ENCODE measurements around the gene IL21R.
"Not testable (repeated sequence)": the region's sequence is repeated elsewhere in the genome, so short reads cannot be mapped to it uniquely, and the experiment has no call there.

The IL21R gene

DNA sequence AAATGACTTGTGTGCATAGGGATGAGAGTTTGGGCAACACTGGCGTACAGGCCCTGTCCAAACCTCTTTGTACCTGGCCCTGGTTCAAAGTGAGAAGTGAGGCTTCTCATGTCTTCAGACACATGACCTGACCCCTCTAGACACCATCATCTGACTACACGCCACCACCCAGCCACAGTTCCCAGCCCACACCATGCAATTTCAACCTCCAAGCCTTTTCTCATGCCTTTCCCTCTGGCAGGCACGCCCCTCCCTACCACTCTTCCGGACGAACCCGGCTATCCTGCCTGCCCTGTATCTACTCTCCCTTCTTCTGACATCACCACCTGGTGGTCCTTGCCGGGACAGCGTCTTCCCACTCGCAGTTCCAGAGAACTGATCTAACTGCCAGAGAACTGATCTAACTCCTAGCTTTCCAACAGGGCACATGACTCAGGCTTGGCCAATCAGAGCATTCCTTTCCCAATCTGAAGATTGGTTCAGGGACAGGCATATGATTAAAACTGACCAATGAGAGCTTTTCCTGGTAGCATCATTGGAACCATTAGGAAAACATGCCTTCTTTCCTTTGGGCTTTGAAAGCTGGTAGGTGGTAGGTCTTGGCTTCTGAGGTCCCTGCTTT is 27.1 kb upstream of the IL21R start:
- DNase-seq (ENCODE audit: low read depth in 1 of 2, low spot score in 1 of 2): no peak

DNA sequence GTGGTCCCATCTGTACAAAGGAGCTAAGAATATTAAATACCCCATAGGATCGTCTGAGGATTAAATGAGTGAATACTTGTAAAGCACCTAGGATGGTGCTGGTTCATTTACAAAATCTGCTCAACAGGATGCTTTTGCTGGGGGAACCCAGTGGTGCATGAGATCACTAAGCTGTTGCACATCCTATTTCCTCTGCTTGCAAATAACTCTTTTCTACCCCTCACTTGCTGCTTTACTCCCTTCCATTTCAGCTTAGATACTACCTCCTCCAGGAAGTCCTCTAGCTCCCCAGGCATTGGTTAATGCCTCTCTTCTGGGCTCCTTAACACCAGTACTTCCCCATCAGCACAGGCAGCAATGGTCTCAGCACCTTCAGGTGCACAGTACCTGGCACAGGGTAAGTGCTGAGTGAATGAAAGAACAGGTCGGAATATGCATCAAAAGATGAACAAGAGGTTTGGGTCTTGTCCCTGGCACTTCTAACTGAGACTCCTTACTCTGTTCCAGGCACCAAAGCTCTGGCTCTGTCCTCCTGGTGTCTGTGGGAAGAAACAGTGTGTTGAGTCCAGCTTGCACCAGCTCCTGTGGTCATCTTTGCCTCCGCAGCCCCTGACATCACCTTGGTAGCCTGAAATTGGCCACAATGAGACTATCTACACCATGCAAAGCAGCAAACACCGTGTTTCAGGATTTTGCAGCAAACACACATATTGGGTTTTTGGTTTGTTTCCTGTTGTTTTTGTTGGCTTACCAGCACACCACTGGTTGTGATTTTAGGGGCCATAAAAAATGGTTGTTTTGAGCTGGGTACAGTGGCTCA is 24.1 kb upstream of the IL21R start:
- DNase-seq (ENCODE audit: low read depth in 1 of 2, low spot score in 1 of 2): no peak

DNA sequence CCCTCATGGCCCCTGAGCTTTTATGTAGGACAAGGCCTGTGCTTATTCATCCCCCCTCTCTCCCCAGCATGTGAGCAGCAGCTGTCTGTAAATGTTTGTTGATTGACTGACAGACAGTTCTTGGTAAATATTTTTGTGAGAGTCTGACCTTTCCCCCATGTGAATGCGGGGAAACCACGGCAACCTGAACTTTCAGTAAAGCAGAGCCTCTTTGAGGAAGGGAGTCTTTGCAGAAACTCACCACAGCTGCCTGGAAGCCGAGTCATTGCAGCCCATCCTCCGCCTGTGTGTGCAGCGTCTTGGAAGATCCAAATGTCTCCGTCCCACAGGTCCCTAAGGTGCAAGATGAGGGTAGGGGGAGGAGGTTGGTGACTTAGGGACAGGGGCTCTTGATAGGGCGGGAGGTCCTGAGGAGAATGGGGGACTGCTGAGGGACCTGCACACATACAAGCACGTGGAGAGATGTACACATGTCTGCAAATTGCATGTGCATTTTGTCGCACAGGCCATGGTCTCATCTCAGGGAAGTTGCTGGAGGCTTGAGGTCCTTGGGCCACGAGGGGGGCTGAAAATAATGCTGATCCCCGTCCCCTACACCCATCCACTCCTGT is 23.0 kb upstream of the IL21R start:
- no peak for DNase-seq (ENCODE audit: low read depth in 1 of 2, low spot score in 1 of 2)

DNA sequence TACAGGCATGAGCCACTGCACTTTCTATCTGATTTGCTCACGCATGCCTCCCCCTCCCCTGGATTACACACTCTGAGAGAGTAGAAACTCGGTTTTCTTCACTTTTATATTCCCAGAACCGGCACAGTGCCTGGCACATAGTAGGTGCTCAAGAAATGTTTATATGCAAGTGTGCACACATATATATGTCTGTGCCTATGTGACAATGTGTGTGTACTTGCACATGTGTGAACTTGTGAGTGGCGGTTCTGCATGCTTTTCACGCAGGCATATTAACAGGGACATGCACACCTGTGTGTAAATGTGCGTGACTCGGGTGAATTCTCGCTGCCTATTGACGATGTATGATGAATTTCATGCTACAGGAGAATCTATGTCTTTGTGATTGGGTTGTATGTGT is 22.1 kb upstream of the IL21R start:
- no peak for DNase-seq (ENCODE audit: low read depth in 1 of 2, low spot score in 1 of 2)

DNA sequence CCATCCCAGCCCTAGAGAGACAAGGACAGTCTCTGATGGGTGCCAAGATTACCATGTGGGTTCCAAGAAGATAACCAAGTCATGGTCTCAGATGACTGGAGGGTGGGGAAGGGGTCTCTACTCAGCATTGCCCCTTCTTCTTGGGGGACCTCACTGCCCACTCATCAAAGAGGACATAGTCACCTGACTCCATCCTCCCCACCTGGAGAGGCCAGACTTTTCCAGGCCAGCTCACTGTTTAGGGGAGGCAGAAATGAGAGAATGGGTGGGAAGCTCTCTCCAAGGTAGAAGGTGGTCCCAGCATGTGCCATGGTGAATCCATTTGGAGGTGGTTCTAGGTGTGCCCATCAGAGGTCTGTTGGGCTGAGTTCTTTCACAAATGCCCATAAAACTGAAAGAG is 20.7 kb upstream of the IL21R start:
- no peak for DNase-seq (ENCODE audit: low read depth in 1 of 2, low spot score in 1 of 2)

DNA sequence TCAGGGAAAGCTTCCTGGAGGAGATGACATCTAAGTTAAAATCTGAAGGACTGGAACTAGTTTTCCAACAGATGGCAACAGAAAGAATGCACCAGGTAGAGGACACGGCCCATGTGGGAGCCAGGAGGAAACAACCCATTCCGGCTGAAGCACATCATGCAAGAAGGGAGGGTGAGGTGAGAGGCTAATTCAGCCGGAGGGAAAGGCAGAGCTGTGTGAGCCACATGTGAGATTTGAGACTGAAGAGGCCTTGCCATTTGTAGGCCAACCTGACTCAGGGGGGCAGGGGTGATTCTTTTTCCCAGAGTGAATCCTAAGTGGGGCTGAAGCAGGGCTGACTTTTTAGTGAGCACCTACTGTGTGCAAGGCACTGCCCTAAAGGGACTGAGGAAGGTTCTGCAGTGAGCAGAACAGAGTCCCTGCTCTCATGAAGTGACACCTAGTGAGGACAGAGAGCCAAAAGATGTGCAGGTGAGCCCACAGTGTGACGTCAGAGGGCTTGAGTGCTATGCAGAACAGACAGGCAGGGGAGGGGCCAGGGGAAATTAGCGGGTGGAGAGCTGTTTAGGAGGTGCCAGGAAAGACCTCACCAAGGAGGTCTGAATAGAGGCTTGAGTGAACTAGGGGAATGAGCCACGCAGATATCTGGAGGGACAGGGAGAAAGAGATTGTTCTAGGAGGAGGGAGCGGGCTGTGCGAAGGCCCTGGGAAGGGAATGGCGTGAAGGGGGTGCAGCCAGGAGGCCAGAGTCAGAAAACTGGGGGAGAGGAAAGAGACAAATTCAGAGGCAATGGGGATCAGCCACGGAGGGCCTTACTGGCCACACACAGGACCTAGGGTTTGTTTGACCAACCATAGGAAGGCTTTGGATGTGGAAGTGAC is 19.8 kb upstream of the IL21R start:
- DNase-seq (ENCODE audit: low read depth in 1 of 2, low spot score in 1 of 2): no peak

DNA sequence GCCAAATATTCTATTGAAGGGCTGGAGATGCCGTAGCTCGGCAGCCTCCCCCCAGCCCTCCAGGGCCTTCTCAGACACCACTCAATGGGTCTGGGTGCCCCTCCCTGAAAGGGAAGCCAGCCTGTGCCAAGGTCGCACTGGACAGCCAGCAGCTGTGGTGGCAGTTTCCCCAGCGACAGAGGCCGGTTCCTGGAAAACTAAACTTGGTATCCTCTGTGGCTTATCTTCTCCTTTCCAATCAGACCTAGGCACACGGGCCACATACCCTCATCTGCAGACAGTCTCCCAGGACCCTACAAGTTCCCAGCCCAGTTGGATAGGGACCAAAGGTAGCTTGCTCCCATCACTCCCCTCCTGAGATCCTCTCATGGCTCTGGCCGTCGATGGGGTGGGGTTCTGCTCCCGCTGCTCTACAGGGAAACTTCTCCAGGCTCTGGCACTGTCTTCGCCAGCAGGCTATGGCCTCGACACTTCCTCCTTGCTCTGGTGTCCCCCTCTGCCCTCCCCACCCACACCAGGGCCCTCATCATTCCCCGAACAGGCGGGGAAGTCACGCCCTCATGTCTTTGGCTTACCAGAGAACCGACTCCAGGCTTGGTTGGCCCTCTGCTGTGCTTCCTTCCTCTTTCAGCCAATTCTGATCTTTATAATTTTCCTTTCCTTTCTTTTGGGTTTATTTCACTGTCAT is 18.3 kb upstream of the IL21R start:
- no peak for DNase-seq (ENCODE audit: low read depth in 1 of 2, low spot score in 1 of 2)

DNA sequence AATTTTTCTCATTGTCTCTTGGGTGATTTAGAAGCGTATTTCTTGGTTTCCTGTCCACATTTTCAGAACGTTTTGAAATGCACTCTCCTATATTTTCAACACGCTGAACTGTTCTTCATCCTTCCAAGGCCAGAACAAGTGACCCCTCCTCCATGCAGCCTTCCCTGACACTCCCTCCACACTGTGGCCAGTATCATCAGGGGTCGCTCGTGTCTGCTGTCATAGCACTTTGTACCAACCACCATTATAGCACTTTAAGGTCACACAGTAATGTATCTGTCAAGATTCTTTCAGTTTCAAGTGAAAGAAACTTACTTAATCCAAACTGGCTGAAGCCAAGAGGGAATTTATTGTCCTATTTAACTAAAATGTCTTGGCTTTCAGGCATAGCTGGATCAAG is 17.5 kb upstream of the IL21R start:
- no peak for DNase-seq (ENCODE audit: low read depth in 1 of 2, low spot score in 1 of 2)

DNA sequence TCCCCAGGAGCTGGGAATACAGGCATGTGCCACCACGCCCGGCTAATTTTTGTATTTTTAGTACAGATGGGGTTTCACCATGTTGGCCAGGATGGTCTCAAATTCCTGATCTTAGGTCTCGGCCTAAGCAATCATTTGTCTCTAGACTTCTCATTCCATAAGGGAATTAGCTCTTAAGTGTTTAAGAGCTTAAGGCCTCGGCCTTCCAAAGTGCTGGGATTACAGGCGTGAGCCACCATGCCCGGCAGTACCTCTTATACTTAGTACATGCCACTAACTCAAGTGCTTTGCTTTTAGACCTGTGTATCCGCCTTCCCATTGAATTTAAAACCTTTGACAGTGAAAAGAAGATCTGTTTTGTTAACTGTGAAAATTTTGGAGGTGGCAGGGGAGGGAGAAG is 16.6 kb upstream of the IL21R start:
- DNase-seq (ENCODE audit: low read depth in 1 of 2, low spot score in 1 of 2): no peak

DNA sequence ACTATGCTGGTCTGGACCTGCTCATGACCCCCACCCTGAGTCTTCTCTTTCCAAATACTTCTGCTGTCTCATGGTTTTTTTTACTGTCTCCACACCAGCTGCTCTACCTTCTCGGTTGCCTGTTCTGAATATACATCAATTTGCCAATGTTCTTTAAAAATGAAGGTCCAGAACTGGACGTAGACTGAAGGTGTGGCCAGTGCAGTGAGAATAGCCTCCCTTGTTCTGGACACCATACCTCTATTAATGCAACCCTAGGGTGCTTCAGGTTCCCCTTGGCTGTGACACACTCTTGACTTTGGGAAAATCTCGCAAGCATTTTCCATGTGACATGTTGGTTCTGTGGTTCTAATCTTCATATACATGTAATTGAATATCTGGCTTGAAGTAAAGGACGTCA is 15.3 kb upstream of the IL21R start:
- no peak for DNase-seq (ENCODE audit: low read depth in 1 of 2, low spot score in 1 of 2)

DNA sequence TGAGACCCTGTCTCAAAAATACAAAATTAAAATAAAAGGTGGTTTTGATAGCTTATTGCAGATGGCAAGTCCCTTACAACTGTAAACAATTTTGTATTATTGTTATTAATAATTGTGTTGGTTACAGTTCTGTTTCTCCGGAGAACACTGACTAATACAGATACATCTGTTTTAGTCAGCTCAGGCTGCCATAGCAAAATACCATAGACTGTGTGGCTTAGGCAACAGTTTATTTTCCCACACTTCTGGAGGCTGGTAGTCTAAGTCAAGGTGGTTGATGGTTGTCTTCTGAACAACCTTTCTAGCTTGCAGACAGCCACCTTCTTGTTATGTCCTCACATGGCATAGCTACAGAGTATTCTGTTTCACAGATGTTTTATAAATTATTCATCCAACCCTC is 14.2 kb upstream of the IL21R start:
- no peak for DNase-seq (ENCODE audit: low read depth in 1 of 2, low spot score in 1 of 2)

DNA sequence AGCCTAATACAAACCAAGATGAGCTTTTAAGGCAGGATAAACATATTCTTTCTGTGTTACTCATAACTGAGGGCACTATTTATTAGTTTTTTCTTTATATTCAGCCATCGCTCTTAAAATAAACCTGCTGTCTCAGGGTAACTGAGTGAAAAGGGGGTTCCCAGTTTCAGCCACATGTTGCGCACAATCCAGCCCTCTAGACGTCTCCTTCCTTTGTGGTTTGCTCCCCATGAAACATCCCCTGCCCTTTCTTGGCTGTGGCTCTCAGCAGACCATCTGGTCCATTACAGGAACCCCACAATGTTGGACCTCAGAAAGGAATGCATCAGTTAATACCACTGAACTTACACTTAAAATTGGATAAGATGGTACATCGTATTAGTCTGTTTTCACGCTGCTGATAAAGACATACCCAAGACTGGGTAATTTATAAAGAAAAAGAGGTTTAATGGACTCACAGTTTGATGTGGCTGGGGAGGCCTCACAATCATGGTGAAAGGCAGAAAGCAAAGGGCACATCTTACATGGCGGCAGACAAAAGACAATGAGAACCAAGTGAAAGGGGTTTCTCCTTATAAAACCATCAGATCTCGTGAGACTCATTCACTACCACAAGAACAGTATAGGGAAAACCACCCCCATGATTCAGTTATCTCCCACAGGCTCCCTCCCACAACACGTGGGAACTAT is 12.6 kb upstream of the IL21R start:
- no peak for DNase-seq (ENCODE audit: low read depth in 1 of 2, low spot score in 1 of 2)

DNA sequence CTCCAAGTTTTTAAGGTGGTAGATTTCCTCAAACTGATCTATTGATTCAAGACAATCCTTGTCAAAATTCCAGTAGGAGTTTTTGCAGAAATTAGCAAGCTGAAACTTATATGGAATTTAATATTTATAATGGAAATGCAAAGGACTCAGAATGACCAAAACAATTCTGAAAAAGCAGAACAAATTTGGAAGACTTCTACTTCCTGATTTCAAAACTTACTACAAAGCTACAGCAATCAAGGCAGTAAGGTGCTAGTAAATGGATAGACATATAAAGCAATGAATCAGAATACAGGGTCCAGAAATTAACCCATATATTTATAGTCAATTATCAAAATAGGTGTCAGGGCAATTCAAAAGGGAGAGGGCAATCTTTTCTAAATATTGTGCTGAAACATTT is 11.8 kb upstream of the IL21R start:
- no peak for DNase-seq (ENCODE audit: low read depth in 1 of 2, low spot score in 1 of 2)

DNA sequence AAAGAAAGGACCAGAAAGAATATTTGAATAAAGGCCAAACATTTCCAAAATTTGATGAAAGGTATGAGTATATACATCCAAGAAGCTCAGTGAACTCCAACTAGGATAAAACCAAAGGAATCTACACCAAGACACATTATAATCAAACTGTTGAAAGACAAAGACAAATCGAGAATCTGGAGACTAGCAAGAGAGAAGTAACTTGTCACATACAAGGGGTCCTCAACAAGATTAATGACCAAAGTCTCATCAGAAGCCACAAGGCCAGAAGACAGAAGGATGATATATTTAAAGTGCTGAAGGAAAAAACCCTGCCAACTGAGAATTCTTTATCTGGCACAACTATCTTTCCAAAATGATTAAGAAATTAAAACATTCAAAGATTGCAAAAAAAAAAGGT is 9.3 kb upstream of the IL21R start:
- no peak for DNase-seq (ENCODE audit: low read depth in 1 of 2, low spot score in 1 of 2)

DNA sequence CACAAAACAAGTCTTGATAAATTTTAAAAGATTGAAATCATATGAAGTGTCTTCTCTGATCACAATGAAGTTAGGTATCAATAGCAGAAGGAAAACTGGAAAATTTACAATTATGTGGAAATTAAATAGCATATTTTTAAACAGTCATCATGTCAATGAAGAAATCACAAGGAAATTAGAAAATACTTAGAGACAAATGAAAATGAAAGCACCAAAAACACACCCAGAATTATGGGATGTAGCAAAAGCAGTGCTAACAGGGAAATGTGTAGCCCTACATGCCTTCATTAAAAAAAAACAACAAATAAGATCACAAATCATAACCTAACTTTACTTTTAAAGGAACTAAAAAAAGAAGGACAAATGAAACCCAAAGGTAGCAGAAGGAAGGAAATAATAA is 7.5 kb upstream of the IL21R start:
- DNase-seq (ENCODE audit: low read depth in 1 of 2, low spot score in 1 of 2): no peak

DNA sequence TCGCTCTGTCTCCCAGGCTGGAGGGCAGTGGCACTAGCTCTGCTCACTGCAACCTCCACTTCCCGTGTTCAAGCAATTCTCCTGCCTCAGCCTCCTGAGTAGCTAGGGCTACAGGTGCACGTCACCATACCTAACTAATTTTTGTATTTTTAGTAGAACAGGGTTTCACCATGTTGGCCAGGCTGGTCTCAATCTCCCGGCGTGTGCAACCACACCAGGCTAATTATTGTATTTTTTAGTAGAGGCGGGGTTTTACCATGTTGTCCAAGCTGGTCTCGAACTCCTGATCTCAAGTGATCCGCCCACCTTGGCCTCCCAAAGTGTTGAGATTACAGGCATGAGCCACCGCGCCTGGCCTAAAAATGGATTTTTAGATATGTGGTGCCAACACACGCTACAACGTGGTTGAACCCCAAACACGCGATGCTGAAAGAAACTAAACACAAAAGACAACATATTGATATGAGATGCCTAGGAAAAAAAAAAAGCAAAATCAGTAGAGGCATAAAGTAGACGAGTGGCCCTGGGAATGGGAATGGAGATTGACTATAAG is 3.6 kb upstream of the IL21R start:
- not testable (repeated sequence) for DNase-seq (ENCODE audit: low read depth in 1 of 2, low spot score in 1 of 2)

DNA sequence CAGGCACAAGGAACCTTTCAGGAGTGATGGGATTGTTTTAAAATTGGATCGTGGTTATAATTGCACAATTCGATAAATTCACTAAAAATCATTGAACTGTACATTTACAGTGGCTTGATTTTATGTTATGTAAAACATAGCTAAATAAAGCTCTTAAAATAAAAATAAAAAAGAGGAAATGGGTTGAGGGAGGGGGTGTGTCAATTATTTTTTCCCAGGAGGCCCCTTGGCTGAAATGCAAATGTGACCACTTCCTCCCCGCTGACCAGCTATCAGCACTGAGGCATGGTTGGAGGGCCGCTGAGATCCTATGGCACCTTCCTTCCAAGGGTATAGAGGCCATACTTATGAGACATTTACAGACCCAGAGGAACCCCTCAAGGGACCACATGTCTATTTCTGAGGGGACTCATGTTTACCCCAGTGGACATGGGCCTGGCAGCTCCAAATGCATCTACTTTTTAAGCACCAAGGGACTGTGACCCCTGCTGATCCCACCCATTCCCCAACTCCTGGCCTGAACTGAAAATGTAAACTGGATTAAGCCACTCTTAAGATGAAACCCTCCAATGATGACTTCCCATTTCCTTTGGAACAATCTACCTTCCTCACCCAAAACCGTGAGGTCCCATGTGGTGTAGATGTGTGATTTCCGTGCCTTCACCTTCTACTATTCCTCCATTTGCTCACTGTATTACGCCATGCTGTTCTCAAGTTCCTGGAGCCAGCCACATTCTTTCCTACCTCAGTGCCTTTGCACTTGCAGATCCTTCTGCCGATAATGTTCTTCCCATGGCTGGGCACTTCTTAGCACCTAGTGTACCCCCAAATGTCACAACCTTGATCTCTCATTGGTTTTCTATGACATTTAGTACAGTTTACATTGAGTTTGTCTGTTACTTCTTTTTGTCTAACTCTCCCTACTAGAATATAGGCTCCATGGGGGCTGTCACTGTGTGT is 2.8 kb upstream of the IL21R start:
- no peak for DNase-seq (ENCODE audit: low read depth in 1 of 2, low spot score in 1 of 2)

DNA sequence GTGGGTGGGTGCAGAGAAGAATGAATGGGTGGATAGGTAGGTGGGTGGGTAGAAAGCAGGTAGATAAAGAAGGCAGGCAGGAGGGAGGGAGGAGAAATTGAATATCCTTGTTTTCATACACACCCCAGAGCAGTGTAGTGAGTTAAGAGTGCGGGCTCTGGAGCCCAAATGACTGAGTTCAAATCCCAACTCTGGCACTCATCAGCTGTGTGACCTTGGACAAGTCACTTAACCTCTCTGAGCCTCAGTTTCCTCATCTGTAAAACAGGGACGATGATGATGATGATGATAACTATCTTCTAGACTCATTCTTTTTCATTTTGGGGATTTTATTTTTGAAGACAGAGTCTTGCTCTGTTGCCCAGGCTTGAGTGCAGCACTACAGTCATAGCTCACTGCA is 2.0 kb upstream of the IL21R start:
- DNase-seq (ENCODE audit: low read depth in 1 of 2, low spot score in 1 of 2): no peak

Data from stimulated activated CD4-positive, alpha-beta T cell treated with anti-CD3 and anti-CD28 coated beads, Interleukin-15, amount 100 ng/mL, for 1 hour (primary cell).